Measurements from ENCODE around the gene SLC2A13.

DNA sequence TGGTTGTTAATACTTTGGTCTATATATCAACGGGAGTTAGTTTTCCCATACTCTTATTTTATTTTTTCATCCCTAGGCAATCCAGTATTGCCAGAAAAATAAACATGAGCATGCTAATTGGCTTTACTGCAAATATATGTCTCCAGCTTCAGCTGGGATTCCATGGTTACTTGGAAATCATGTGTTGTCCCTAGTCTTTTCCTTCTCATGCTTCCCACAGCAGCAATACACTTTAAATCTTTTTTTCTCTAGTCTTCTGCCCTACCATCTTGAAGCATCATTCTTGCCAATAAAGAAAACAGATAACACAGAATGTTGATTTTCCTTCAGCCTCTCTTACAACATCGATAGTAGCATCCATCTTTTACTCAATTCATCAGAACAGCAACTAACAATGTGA, 60.2 kb downstream of the SLC2A13 start:
- TF ChIP-seq POLR2AphosphoS5 (IDR thresholded peaks at IDR 0.05) (no peak), POLR2A (IDR thresholded peaks at IDR 0.05) (no peak), EP300 (IDR thresholded peaks at IDR 0.05) (no peak)
- TF ChIP-seq, protein P1, sequence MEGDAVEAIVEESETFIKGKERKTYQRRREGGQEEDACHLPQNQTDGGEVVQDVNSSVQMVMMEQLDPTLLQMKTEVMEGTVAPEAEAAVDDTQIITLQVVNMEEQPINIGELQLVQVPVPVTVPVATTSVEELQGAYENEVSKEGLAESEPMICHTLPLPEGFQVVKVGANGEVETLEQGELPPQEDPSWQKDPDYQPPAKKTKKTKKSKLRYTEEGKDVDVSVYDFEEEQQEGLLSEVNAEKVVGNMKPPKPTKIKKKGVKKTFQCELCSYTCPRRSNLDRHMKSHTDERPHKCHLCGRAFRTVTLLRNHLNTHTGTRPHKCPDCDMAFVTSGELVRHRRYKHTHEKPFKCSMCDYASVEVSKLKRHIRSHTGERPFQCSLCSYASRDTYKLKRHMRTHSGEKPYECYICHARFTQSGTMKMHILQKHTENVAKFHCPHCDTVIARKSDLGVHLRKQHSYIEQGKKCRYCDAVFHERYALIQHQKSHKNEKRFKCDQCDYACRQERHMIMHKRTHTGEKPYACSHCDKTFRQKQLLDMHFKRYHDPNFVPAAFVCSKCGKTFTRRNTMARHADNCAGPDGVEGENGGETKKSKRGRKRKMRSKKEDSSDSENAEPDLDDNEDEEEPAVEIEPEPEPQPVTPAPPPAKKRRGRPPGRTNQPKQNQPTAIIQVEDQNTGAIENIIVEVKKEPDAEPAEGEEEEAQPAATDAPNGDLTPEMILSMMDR (IDR thresholded peaks at IDR 0.05), result no peak

Measured in upper lobe of left lung (tissue), 4 donors.